Epithelial cell of esophagus (primary cell): ENCODE results near the gene DEF6.

Experiments
- DNase-seq: peaks from one replicate; pipeline ENCODE4 v3.0.0; 2010; ENCODE audit warnings: low read depth
- H3K4me3 ChIP-seq: 2 replicates; pipeline ENCODE4 v1.5.1; 2011; ENCODE audit warnings: mild to moderate bottlenecking, low read length, control low read depth
- CTCF ChIP-seq: IDR thresholded peaks from 2 replicates; pipeline ENCODE4 v1.5.1; 2011; ENCODE audit warnings: low read depth, mild to moderate bottlenecking, low read length, control low read depth, inconsistent platforms; ENCODE audit not compliant: insufficient read depth; ENCODE audit errors: missing control alignments

Gene DEF6

GRCh38 chr6:35267446-35267845, 30.2 kb upstream of the DEF6 start:
- no peak for DNase-seq
- TF ChIP-seq CTCF, result no peak
- H3K4me3 ChIP-seq, result no peak overlapping the region

GRCh38 chr6:35267897-35268296, 29.7 kb upstream of the DEF6 start:
- no peak overlapping the region for H3K4me3 ChIP-seq

GRCh38 chr6:35272005-35272404, 25.6 kb upstream of the DEF6 start:
- TF ChIP-seq CTCF, result no peak
- H3K4me3 ChIP-seq, result no peak overlapping the region
- no peak for DNase-seq

More at GRCh38 chr6:35267897-35268296, 29.7 kb upstream of the DEF6 start:
- no peak for TF ChIP-seq CTCF
- DNase-seq, result no peak

- H3K4me3 ChIP-seq, result no peak overlapping the region
- no peak for TF ChIP-seq CTCF
- no peak for DNase-seq
Measured at GRCh38 chr6:35273822-35274559, 23.6 kb upstream of the DEF6 start.

GRCh38 chr6:35275744-35276260, 21.8 kb upstream of the DEF6 start:
- TF ChIP-seq CTCF, result no peak
- H3K4me3 ChIP-seq, result no peak overlapping the region
- DNase-seq, result no peak

GRCh38 chr6:35278708-35279107, 18.9 kb upstream of the DEF6 start:
- no peak for DNase-seq
- no peak overlapping the region for H3K4me3 ChIP-seq
- TF ChIP-seq CTCF, result no peak

GRCh38 chr6:35280903-35281302, 16.7 kb upstream of the DEF6 start:
- no peak overlapping the region for H3K4me3 ChIP-seq
- no peak for TF ChIP-seq CTCF
- DNase-seq, result no peak
